ENCODE data around the gene TRIM59. TPM values are rescaled to one million over a fixed set of nuclear protein-coding genes. Genes with fewer than 3 reads are reported as not detected.

The TRIM59 gene
- total and polyA plus RNA-seq, 2 of the 4 experiments (the other 2 are of a cell fraction), result 8.0 to 65.4 TPM

DNA sequence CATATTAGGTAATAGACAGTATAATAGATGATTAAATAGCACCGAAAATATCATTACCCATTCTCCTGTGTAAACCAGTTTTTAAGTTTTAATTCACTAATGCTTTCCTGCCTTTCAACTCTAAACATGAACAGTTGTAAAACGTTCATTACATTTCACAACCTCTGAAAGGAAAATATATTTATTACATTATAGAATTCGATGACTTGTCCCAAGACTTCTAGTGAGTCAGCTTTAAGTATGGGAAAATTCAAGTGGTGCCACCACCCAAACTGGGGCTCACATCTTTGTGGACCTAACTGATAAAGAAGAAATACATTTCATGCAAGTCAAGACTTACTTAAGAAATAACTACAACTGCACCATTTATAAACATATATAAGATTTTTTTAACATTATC, 2.0 kb downstream of the TRIM59 start:
- no peak overlapping the region for H3K56ac ChIP-seq (ENCODE audit: extremely low read depth, insufficient read depth, low read length)
- no peak overlapping the region for H2BK20ac ChIP-seq (ENCODE audit: low read depth, low read length)
- no peaks in the 10 kb centered on the region for H3K27me3 ChIP-seq (ENCODE audit: control insufficient read depth, insufficient read depth, low read length)
- peak overlapping the region; percentile 62 for H3K4me2 ChIP-seq (ENCODE audit: low read depth, low read length)
- H2AFZ ChIP-seq (replicated peaks; ENCODE audit: low read length, poor library complexity), result no peak overlapping the region
- in situ Hi-C loops (cut with MboI; ENCODE audit: low sequenced_read_pairs), result no loop called here
- no TSS peak for BruUV-seq (replicated peaks)
- no peak overlapping the region for H2AK5ac ChIP-seq (ENCODE audit: low read depth, low read length)
- no peak overlapping the region for H4K5ac ChIP-seq (ENCODE audit: low read depth, low read length)
- no peak overlapping the region for H3K4ac ChIP-seq (ENCODE audit: low read depth, low read length)
- H4K20me1 ChIP-seq (ENCODE audit: insufficient read depth, low read length), result peaks cover 7% of the 10 kb centered on the region; the same call in 1 of the 2 replicates
- H3K9ac ChIP-seq (ENCODE audit: low read depth, low read length), result peak overlapping the region; percentile 26; the same call in 1 of the 2 replicates
- peak overlapping the region; percentile 19; the same call in 1 of the 2 replicates for H3K4me3 ChIP-seq (ENCODE audit: insufficient read depth, low read depth, low read length)
- no peak overlapping the region for H3K18ac ChIP-seq (ENCODE audit: low read depth, low read length)
- H3K23ac ChIP-seq (ENCODE audit: low read depth, low read length), result no peak overlapping the region
- no peak overlapping the region; a peak in 1 of 4 replicates for H4K8ac ChIP-seq (ENCODE audit: low read depth in 2 of 2, low read length in 2 of 2)
- H3K79me1 ChIP-seq (ENCODE audit: low read depth in 1 of 2, low read length in 2 of 2), result peaks cover 6 to 36% of the 10 kb centered on the region in 2 experiments; a peak in 2 of 4 replicates
- H2AK9ac ChIP-seq (replicated peaks; ENCODE audit: low read depth, low read length, poor library complexity), result no peak overlapping the region
- TF ChIP-seq, protein P1, sequence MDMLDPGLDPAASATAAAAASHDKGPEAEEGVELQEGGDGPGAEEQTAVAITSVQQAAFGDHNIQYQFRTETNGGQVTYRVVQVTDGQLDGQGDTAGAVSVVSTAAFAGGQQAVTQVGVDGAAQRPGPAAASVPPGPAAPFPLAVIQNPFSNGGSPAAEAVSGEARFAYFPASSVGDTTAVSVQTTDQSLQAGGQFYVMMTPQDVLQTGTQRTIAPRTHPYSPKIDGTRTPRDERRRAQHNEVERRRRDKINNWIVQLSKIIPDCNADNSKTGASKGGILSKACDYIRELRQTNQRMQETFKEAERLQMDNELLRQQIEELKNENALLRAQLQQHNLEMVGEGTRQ (IDR thresholded peaks at IDR 0.05; ENCODE audit: low read depth, low read length), result no peak
- TF ChIP-seq, protein P2, sequence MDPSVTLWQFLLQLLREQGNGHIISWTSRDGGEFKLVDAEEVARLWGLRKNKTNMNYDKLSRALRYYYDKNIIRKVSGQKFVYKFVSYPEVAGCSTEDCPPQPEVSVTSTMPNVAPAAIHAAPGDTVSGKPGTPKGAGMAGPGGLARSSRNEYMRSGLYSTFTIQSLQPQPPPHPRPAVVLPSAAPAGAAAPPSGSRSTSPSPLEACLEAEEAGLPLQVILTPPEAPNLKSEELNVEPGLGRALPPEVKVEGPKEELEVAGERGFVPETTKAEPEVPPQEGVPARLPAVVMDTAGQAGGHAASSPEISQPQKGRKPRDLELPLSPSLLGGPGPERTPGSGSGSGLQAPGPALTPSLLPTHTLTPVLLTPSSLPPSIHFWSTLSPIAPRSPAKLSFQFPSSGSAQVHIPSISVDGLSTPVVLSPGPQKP (IDR thresholded peaks at IDR 0.05; ENCODE audit: borderline replicate concordance, low read depth, low read length), result no peak
- TF ChIP-seq POLR2A (IDR thresholded peaks at IDR 0.05; ENCODE audit: low read depth, low read length) (no peak), CEBPB (IDR thresholded peaks at IDR 0.05; ENCODE audit: low read depth, low read length) (peak; percentile 70), MXI1 (IDR thresholded peaks at IDR 0.05; ENCODE audit: borderline replicate concordance, low read depth, low read length) (no peak)
- H4K91ac ChIP-seq (ENCODE audit: insufficient read depth, low read depth, low read length), result no peak overlapping the region
- no peaks in the 10 kb centered on the region for H3K9me3 ChIP-seq (ENCODE audit: control insufficient read depth, insufficient read depth, low read length)
- POLR2A ChIA-PET (ENCODE audit: unreplicated experiment), result no interaction called here
- no peak overlapping the region for H2BK120ac ChIP-seq (ENCODE audit: low read depth, low read length)
- WGBS, 2 experiments (ENCODE audit: extremely low coverage in 2 of 2, insufficient read length in 1 of 2), result no CpG with 5 or more reads among the region's 3 CpGs
- peaks cover 10% of the 10 kb centered on the region for H3K4me1 ChIP-seq (ENCODE audit: control insufficient read depth, insufficient read depth, low read length)
- H3K9me1 ChIP-seq (ENCODE audit: insufficient read depth, low read length), result peaks cover 6% of the 10 kb centered on the region; the same call in 1 of the 2 replicates
- dilution Hi-C loops (cut with HindIII; ENCODE audit: low sequenced_read_pairs, unreplicated experiment), result no loop called here
- DNase-seq (peak; percentile 52), ATAC-seq (ENCODE audit: low read depth) (no peak)
- 0 out of 2 replicates have a peak overlapping the region, but pooled peaks have one; percentile 25 for H3K14ac ChIP-seq (replicated peaks; ENCODE audit: low read depth, low read length)
- H3K27ac ChIP-seq (ENCODE audit: insufficient read depth, low read length), result no peak overlapping the region
- intact Hi-C loops (cut with micrococcal nuclease), result no loop called here
- H2BK15ac ChIP-seq (ENCODE audit: low read depth, low read length), result no peak overlapping the region
- CTCF ChIA-PET, result interaction anchor here (0.6 kb wide), 1 partner anchor 583 kb away, joined by 3 read pairs; no protein-coding TSS in a partner anchor
- H3K36me3 ChIP-seq (ENCODE audit: control insufficient read depth, insufficient read depth, low read length), result peaks cover 5% of the 10 kb centered on the region
- H2BK5ac ChIP-seq (ENCODE audit: low read depth, low read length, poor library complexity, severe bottlenecking), result peak overlapping the region; percentile 90
